Breast epithelium (tissue), 3 donors: ENCODE measurements around the gene TTLL13.

Experiments
- CTCF ChIP-seq, 3 donors: fragments of 450-650 bp; IDR thresholded peaks; one replicate each; pipeline ENCODE4 v1.5.1; 2016 to 2017; ENCODE audit warnings: antibody characterized with exemption in 3 of 3, mild to moderate bottlenecking in 3 of 3, moderate library complexity in 3 of 3
- POLR2A ChIP-seq: fragments of 450-650 bp; IDR thresholded peaks from one replicate; pipeline ENCODE4 v1.6.1; 2016; ENCODE audit warnings: antibody characterized with exemption, mild to moderate bottlenecking, moderate library complexity

DNA sequence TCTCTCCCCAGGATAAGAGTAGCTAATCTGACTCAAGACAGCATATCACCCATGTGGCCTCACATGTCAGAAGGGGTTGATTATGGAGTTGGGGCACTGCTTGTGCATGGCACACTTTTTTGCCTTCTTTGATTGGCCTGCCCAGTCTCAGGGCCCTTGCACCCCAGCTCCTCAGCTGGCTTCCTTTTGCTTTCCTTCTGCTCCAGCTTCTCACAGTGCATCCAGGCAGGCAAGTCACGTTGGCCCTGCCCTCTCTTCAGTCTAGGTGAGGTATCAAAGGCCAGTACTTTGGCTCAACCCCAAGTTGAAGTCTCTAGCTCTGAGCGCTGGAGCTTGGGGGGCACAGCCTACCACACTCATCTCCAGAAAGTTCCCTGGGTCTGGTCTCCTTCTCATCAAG lies 58.3 kb downstream of the TTLL13 start:
- TF ChIP-seq CTCF (IDR thresholded peaks at IDR 0.05) (no peak), POLR2A (no peak)
